GM12801 (cell line): ENCODE data around the gene GNG10.

ENCODE experiments used
- CTCF ChIP-seq: IDR thresholded peaks from one replicate; pipeline ENCODE4 v1.5.1; 2011; ENCODE audit warnings: control low read depth; ENCODE audit not compliant: insufficient read length; ENCODE audit errors: extremely low read depth

The GNG10 gene

DNA sequence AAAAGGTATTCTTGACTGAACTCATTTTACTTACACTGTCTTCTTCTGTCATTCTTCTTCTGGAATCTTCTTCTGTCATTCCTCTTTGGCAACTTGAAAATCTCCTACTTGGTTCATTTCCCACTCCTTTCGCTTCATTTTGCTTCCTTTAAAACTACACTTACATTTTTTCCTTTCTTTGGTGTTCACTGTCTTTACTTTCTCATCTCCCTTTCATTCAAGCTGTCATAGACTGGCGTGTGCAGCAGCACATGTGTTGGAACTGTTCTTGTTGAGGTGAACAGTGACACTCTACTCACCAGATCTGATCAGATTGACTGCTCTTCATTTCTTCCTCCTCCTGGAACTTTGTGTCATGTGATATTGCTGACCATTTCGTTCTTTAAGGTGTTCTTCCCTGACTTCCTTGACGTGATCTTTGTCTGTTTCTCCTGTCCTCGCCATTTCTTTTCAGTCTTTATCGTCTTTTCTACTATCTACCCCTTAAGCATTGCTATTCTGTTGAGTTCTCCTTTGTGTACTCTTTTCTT lies 23.9 kb upstream of the GNG10 start:
- TF ChIP-seq CTCF: no peak

- TF ChIP-seq CTCF: no peak
Measured at GRCh38 chr9:111644195-111644772, 17.1 kb upstream of the GNG10 start.

DNA sequence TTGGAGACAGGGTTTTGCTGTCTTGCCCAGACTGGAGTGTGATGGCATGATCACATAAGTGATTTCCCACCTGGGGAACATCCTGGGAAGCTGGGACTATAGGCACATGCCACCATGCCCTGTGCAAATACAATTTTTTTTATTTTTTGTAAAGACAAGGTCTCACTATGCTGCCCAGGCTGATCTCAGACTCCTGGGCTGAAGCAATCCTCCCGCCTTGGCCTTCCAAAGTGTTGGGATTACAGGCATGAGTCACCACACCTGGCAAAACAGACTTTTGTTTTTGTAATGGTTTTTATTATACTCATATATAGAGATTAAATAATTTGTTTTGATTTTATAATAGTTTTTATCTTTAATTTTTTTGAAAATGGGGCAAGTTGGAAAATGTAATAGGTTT lies 15.6 kb upstream of the GNG10 start:
- TF ChIP-seq CTCF: no peak

DNA sequence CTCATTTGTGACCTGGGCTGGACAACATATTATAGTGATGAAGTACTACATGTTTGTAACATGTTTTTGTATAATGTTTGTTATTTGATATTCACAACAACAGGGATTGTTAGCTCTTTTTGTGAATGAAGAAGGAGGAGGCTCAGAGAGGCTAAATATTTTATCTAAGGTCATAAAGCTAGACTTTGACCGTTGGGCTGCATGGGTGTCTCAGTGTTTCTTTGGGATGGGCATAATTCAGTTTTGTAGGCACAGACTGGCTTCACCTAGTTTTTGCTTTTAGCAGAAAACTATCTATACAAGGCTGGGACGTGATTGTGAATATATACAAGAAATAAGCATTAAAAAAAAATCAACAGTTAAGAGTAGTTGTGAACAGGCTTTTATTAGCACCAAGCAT lies 15.0 kb upstream of the GNG10 start:
- TF ChIP-seq CTCF: no peak

GRCh38 chr9:111648066-111648465 lies 13.3 kb upstream of the GNG10 start:
- TF ChIP-seq CTCF: no peak

DNA sequence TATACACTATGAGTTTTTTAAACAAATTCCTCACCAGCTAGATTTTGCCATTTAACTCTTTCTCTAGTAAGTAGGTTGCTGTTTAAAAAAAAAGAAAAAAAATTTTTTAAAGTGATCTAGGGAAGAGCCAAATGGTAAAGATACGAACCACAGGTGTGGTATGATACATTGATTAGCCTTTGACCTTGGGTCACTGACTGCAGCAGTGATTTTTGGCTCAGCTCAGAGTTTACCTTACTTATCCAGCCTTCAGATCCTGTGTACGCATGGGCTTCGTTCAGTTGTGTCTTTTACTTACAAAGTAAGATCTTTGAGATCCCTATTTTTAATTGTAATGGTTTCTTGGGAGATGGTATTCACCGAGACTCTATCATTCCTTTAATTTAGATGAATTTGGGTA lies 12.4 kb upstream of the GNG10 start:
- TF ChIP-seq CTCF: no peak

- no peak for TF ChIP-seq CTCF
Measured at GRCh38 chr9:111657051-111657450, 4.4 kb upstream of the GNG10 start.
